HG03066 (cell line): ENCODE measurements around the gene GLS2.
"Not testable (repeated sequence)": the region's sequence is repeated elsewhere in the genome, so short reads cannot be mapped to it uniquely, and the experiment has no call there.

ENCODE experiments used
- ATAC-seq: cut with Tn5 transposase; IDR thresholded peaks from one replicate; pipeline ENCODE4 v1.9.1; 2021; ENCODE audit warnings: low read depth; ENCODE audit not compliant: unreplicated experiment

The GLS2 gene

DNA sequence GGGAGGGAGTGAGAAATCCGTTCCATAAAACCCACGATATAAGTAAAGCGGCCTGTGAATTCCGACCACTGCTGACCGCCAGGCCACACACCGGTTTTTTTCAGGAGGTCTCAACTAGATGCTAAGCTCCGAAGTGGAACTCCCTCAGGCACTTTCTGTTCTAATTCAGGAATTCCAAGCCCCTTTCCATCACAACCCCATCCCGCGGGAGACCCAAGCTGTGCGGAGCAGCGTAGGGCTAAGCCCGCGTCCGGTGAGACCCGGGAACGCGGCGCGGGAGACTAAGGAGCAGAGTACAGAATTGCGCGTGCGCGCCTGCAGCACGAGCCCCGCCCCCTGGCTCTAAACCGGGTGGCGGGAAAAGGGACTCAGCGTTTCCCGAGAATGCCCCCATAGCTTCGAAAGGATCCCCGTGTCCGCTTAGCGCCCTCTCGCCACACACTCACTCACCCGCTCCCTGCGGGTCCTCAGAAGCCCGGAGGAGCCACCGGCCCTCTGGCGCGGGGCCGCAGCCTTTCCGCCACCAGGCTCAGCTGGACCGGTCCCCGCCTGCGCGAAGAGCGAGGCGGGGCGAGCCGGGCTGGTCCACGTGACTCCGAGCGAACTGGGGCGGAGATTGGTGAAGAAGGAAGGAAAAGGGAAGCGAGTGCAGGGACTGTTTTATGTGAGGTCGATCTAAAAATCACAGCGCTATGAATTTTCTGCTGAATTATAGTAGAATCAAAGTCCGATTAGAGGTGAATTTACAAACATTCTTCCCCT, 38.9 kb downstream of the GLS2 start, which contains the start of gene TIMELESS:
TIMELESS (minus strand) TSS at position 567 of the 762 bp plus-strand sequence. CDS start 15,256 bp downstream, outside the sequence.
- ATAC-seq, result peak; percentile 96

DNA sequence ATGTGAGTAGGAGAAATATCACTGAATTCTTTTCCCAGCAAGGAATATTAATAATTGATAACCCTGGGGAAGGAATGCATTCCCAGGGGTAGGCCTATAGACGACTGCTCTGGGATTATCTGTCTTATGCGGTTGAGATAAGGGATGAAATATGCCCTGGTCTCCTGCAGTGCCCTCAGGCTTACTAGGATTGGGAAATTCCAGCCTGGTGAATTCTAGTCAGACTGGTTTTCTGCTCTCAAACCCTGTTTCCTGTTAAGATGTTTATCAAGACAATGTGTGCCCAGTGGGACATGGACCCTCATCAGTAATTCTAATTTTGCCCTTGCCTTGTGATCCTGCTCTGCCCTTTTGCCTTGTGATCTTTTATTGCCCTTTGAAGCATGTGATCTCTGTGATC, 44.8 kb downstream of the GLS2 start:
- not testable (repeated sequence) for ATAC-seq

GRCh38 chr12:56437430-56438176, 50.4 kb downstream of the GLS2 start:
- no peak for ATAC-seq

DNA sequence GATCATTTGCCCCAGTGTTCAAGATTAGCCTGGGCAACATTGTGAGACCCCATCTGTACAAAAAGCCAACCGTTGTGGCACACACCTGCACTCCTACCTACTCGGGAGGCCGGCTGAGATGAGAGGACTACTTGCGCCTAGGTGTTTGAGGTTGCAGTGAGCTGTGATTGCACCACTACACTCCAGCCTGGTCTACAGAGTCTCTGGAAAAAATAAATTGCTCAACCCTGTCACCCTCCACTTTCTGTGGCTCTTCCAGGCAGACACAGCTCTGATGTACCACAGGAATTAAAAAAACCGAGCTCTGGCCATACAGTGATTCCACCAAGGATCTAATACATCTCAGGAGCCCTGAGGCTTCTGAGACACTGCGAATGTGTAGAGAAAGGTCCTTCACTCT, 53.1 kb downstream of the GLS2 start:
- ATAC-seq, result no peak

GRCh38 chr12:56431850-56432249, 56.1 kb downstream of the GLS2 start:
- no peak for ATAC-seq

DNA sequence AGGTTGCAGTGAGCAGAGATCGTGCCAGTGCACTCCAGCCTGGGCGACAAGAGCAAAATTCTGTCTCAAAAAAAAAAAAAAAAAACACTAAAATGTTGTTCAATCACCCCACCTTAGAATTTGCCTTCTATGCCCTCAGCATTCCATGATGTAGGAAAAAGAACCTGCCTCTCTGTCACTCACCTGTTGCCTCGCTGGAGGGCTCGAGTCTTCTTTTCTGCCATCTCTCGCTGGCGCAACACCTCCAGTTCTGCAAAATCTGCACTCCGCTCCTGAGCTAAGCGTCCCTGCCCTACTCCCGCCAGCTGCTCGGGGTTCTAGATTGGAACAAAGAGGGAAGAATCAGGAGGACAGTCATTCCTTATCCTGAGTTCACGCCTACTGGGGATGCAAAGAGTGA, 56.7 kb downstream of the GLS2 start:
- no peak for ATAC-seq

- no peak for ATAC-seq
These were observed 62.0 kb downstream of the GLS2 start for GRCh38 chr12:56425940-56426438.

GRCh38 chr12:56425193-56425592, 62.8 kb downstream of the GLS2 start:
- no peak for ATAC-seq
